Measurements from ENCODE around the gene CRYBG1.

DNA sequence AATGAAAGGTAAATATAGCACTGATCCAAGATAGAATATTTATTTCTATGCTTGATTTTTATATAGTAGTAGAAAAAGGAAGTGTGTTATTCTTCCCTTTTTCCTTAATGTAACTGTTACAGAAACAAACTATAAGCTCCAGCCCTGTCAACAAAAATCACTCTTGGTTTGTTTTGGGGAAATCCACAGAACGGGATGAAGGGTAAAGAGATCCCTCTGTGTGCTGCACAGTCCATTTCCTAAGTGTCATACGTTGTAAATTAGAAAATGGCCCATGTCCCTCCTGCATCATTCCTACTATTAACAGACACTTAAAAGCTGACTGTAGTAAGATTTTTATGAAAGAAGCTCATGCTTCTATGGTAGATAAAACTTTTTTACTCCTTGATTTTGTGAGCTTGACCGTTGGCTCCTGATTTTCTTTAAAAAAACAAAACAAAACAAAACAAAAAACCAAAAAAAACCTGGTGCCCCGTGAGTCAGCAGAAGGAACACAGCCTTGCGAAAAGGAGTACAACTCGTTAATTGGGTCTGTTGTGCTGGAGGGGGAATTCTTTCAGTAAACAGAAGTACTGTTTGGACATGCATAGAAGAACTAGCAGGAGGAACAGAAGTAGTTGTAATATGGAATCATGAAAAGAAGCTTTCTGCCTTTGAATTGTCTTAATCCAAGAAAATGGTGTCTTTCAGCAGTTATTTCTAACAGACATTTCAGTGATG, 201.3 kb downstream of the CRYBG1 start:
- TF ChIP-seq, protein P1, sequence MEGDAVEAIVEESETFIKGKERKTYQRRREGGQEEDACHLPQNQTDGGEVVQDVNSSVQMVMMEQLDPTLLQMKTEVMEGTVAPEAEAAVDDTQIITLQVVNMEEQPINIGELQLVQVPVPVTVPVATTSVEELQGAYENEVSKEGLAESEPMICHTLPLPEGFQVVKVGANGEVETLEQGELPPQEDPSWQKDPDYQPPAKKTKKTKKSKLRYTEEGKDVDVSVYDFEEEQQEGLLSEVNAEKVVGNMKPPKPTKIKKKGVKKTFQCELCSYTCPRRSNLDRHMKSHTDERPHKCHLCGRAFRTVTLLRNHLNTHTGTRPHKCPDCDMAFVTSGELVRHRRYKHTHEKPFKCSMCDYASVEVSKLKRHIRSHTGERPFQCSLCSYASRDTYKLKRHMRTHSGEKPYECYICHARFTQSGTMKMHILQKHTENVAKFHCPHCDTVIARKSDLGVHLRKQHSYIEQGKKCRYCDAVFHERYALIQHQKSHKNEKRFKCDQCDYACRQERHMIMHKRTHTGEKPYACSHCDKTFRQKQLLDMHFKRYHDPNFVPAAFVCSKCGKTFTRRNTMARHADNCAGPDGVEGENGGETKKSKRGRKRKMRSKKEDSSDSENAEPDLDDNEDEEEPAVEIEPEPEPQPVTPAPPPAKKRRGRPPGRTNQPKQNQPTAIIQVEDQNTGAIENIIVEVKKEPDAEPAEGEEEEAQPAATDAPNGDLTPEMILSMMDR (IDR thresholded peaks at IDR 0.05; ENCODE audit: poor library complexity, severe bottlenecking), result no peak
- TF ChIP-seq POLR2AphosphoS5 (IDR thresholded peaks at IDR 0.05), result no peak
- TF ChIP-seq SMC3 (conservative IDR thresholded peaks at IDR 0.05; ENCODE audit: poor library complexity), result no peak
- TF ChIP-seq EP300 (conservative IDR thresholded peaks at IDR 0.05; ENCODE audit: poor library complexity, severe bottlenecking), result no peak
- no peak for TF ChIP-seq EZH2 (IDR thresholded peaks at IDR 0.05; ENCODE audit: borderline replicate concordance, insufficient read depth, low read length, poor library complexity, severe bottlenecking)
